ENCODE data around the gene ADGRG2.

Gene ADGRG2, protein sequence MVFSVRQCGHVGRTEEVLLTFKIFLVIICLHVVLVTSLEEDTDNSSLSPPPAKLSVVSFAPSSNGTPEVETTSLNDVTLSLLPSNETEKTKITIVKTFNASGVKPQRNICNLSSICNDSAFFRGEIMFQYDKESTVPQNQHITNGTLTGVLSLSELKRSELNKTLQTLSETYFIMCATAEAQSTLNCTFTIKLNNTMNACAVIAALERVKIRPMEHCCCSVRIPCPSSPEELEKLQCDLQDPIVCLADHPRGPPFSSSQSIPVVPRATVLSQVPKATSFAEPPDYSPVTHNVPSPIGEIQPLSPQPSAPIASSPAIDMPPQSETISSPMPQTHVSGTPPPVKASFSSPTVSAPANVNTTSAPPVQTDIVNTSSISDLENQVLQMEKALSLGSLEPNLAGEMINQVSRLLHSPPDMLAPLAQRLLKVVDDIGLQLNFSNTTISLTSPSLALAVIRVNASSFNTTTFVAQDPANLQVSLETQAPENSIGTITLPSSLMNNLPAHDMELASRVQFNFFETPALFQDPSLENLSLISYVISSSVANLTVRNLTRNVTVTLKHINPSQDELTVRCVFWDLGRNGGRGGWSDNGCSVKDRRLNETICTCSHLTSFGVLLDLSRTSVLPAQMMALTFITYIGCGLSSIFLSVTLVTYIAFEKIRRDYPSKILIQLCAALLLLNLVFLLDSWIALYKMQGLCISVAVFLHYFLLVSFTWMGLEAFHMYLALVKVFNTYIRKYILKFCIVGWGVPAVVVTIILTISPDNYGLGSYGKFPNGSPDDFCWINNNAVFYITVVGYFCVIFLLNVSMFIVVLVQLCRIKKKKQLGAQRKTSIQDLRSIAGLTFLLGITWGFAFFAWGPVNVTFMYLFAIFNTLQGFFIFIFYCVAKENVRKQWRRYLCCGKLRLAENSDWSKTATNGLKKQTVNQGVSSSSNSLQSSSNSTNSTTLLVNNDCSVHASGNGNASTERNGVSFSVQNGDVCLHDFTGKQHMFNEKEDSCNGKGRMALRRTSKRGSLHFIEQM

DNA sequence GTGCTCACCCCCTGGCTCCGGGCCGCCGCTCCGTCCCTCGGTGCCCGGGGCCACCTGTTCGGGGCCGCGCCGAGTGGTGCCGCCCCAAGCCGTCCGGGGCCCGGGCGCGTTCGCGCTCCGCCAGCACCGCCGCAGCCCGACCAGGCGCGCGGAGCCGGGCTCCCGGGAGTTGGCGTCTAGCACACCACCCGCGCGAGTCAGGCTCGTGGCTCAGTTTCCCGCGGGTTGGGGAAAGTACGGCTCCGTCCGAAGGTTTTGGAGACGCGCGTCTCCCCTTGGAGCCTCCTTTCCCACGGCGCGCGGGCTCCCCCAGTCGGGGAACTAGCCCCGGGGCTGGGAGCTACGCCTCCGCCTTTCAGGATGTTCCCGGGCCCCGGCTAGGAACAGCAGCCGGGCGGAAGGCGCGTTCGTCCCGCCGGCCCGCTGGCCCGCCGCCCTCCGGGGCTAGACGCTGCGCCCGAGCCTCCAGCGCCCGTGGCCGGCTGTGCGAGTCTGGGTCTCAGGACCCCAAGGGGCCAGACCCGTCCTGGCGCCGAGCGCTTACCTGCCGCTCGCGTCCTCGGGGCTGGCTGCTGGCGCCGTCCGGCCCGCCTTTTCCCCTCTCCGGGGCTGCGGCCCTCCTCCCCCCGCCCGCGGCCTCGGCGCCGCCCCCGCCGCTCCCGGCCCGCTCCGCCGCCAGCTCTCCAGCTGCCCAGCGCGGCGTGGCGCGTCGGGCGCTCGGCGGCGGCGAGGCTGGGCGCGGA, at the start of gene ADGRG2:
ADGRG2 (minus strand) TSS at position 571 of the 743 bp plus-strand sequence. CDS start 53,634 bp downstream, outside the sequence.
- peak; percentile 42 for DNase-seq

GRCh38 chrX:19168609-19169008, 46.3 kb upstream of the ADGRG2 start:
- DNase-seq = no peak

- DNase-seq = no peak
Measured at GRCh38 chrX:19162851-19163250, 40.6 kb upstream of the ADGRG2 start.

GRCh38 chrX:19156186-19156585, 33.9 kb upstream of the ADGRG2 start:
- DNase-seq = no peak

DNA sequence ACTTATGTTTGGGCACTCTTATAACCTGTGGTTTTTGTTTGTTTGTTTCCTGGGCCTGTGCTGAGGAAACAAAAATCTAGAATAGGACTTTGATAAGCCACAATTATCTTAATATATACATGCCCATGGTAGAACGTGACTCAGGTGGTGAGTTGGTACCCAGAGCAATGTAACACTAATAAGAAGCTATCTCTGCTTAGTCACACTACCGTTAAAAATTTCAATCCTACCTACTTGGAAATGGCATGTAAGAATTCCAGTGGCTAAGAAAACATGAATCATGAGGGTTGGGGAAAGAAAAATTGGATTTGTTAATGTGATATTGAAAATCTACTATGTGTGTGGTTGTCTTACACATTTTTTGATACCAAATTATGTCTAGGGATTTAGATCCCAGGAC, 30.5 kb upstream of the ADGRG2 start:
- DNase-seq = no peak

- DNase-seq = no peak
Measured at GRCh38 chrX:19137067-19137466, 14.8 kb upstream of the ADGRG2 start.

- DNase-seq = no peak
Measured at GRCh38 chrX:19133784-19134183, 11.5 kb upstream of the ADGRG2 start.

DNA sequence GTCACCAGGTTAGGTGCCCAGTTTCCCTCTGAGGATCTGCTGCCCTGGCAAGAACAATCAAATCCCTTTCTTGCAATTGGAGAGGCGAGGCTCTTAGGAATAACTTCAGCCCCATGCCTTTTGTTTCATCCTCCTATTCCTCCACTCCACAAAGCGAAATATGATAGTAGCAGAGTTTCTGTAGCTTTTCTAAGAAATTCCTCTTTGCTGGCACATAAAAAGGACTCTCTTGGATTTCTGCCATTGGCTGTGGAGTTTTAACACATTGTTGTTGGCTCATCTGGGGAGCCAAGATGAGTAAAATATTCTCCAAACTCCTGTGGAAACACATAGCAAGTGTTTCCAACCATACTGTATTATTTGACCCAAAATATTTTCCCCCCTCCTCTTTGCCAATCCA, 11.0 kb upstream of the ADGRG2 start:
- no peak for DNase-seq

GRCh38 chrX:19130628-19131027, 8.4 kb upstream of the ADGRG2 start:
- DNase-seq = no peak

DNA sequence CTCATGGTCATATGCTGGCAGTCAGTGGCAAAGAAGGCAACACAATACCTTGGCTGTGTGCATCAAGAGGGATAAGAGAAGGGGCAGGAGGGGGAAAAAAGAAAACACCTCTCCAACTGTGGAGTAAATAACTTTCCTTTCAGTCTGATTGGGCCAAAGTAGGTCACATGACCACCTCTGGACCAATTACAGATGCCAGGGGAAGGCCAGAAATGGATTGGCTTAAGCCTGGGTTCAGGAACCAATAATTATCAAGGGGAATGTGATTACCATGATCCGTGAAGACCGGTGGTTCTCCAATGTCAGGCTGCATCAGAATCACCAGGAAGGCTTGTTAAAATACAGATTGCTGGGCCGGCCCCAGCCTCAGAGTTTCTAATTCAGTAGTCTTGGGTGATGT, 7.4 kb upstream of the ADGRG2 start:
- DNase-seq = no peak

- DNase-seq = no peak
Measured at GRCh38 chrX:19127649-19128168, 5.4 kb upstream of the ADGRG2 start.

GRCh38 chrX:19122641-19123009, 357 bp upstream of the ADGRG2 start:
- DNase-seq = no peak

DNA sequence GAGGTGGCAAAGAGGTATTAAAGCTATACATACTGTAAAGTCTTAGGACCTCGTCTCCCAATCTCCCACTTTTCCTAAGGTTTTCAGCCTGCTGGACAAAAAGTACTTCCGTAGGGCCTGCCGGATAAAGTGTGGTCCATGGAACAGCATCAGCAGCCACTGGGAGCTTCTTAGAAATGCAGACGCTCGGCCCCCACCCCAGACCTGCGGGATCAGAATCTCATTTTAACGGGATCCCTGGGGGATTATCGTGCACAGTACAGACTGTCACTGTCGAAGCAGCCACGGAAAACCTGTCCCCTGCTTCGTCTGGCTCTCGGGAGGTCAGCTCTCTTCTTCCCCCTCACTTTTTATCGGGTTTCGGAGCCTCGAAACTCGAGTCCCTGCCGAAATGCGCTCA, 802 bp downstream of the ADGRG2 start:
- no peak for DNase-seq

GRCh38 chrX:19110642-19111041, 11.6 kb downstream of the ADGRG2 start:
- DNase-seq = no peak

- DNase-seq = no peak
Measured at GRCh38 chrX:19107035-19107434, 15.2 kb downstream of the ADGRG2 start.

- no peak for DNase-seq
Measured at GRCh38 chrX:19100586-19100985, 21.7 kb downstream of the ADGRG2 start.

GRCh38 chrX:19097553-19098283, 24.6 kb downstream of the ADGRG2 start:
- no peak for DNase-seq

- no peak for DNase-seq
Measured at GRCh38 chrX:19096586-19096985, 25.7 kb downstream of the ADGRG2 start.

GRCh38 chrX:19094654-19095053, 27.6 kb downstream of the ADGRG2 start:
- no peak for DNase-seq

- no peak for DNase-seq
Measured at GRCh38 chrX:19091596-19091995, 30.7 kb downstream of the ADGRG2 start.

- no peak for DNase-seq
Measured at GRCh38 chrX:19089555-19090040, 32.7 kb downstream of the ADGRG2 start.

Data from 8988T (cell line).